Keratinocyte (primary cell): ENCODE measurements around the gene KIAA0825. TPM values are rescaled to one million over a fixed set of nuclear protein-coding genes. Genes with fewer than 3 reads are reported as not detected.

Experiments
- DNase-seq: peaks from one replicate; pipeline ENCODE4 v3.0.0-alpha.2; 2011; ENCODE audit warnings: low read depth, missing footprints, low spot score
- FAIRE-seq: peaks from 2 replicates; lab custom pipeline; 2011; peaks lifted over from hg19 to GRCh38; lab: Jason Lieb, UNC
- H2AFZ ChIP-seq: 2 replicates; pipeline ENCODE4 v1.6.0; 2012; ENCODE audit warnings: low read length, control low read depth, inconsistent platforms; ENCODE audit not compliant: control insufficient read depth
- H3K27ac ChIP-seq: 2 replicates; pipeline ENCODE4 v1.5.1; 2011; ENCODE audit warnings: low read length; ENCODE audit not compliant: control insufficient read depth, insufficient read depth
- H3K27me3 ChIP-seq: 3 replicates; pipeline ENCODE4 v1.6.0; 2011; ENCODE audit warnings: low read length; ENCODE audit not compliant: control insufficient read depth, insufficient read depth; ENCODE audit errors: extremely low read depth
- H3K36me3 ChIP-seq, 2 experiments: 2 replicates in 1 of 2; 3 replicates in 1 of 2; pipeline ENCODE4 v1.5.1; 2011; ENCODE audit warnings: low read length in 2 of 2, mild to moderate bottlenecking in 1 of 2; ENCODE audit not compliant: control insufficient read depth in 2 of 2, insufficient read depth in 2 of 2; ENCODE audit errors: extremely low read depth in 1 of 2
- H3K4me1 ChIP-seq: 3 replicates; pipeline ENCODE4 v1.5.1; 2011; ENCODE audit warnings: low read length; ENCODE audit not compliant: control insufficient read depth, insufficient read depth; ENCODE audit errors: extremely low read depth
- H3K4me2 ChIP-seq: 3 replicates; pipeline ENCODE4 v1.6.0; 2011; ENCODE audit warnings: low read depth, low read length; ENCODE audit not compliant: control insufficient read depth, insufficient read depth; ENCODE audit errors: extremely low read depth
- H3K4me3 ChIP-seq, 3 experiments: fragments of 200-600 bp in 1 of 3; sonication (generic) in 1 of 3; 2 replicates in 2 of 3; 3 replicates in 1 of 3; pipeline ENCODE4 v1.5.1; 2011 to 2016; ENCODE audit warnings: low read length in 3 of 3, mild to moderate bottlenecking in 3 of 3, control low read depth in 2 of 3, inconsistent platforms in 1 of 3, low read depth in 1 of 3, mixed read lengths in 1 of 3, mixed run types in 1 of 3, moderate library complexity in 1 of 3; ENCODE audit not compliant: control insufficient read depth in 2 of 3, insufficient read depth in 2 of 3; ENCODE audit errors: extremely low read depth in 1 of 3
- H3K79me2 ChIP-seq: 2 replicates; pipeline ENCODE4 v1.6.0; 2012; ENCODE audit warnings: low read length; ENCODE audit not compliant: control insufficient read depth, insufficient read depth
- H3K9ac ChIP-seq: 3 replicates; pipeline ENCODE4 v1.6.0; 2011; ENCODE audit warnings: low read length; ENCODE audit not compliant: control insufficient read depth, insufficient read depth; ENCODE audit errors: extremely low read depth
- H3K9me1 ChIP-seq: 3 replicates; pipeline ENCODE4 v1.6.0; 2011; ENCODE audit warnings: low read length; ENCODE audit not compliant: control insufficient read depth, insufficient read depth; ENCODE audit errors: extremely low read depth
- H3K9me3 ChIP-seq: 2 replicates; pipeline ENCODE4 v1.5.1; 2012; ENCODE audit warnings: low read depth, low read length; ENCODE audit not compliant: control insufficient read depth
- H4K20me1 ChIP-seq: 3 replicates; pipeline ENCODE4 v1.6.0; 2011; ENCODE audit warnings: low read length; ENCODE audit not compliant: control insufficient read depth, insufficient read depth; ENCODE audit errors: extremely low read depth
- CTCF ChIP-seq, 3 experiments: IDR thresholded peaks in 1 of 3; conservative IDR thresholded peaks in 1 of 3; optimal IDR thresholded peaks in 1 of 3; 2 replicates in 2 of 3; 3 replicates in 1 of 3; pipeline versions ENCODE3 to v1.5.1; 2011; ENCODE audit warnings: low read length in 3 of 3, mild to moderate bottlenecking in 3 of 3, moderate library complexity in 2 of 3, control low read depth in 1 of 3, inconsistent platforms in 1 of 3; ENCODE audit not compliant: insufficient read depth in 2 of 3; ENCODE audit errors: extremely low read depth in 1 of 3
- EZH2 ChIP-seq: IDR thresholded peaks from one replicate; pipeline ENCODE4 v1.6.1; 2012; ENCODE audit warnings: inconsistent platforms, mild to moderate bottlenecking, low read length, moderate library complexity
- dilution Hi-C: fragments of 300-500 bp; cut with MboI; formaldehyde crosslinking; loops from one replicate; pipeline ENCODE4 v1.7.0; 2020; ENCODE audit warnings: low sequenced_read_pairs; ENCODE audit not compliant: extremely low pct_ligation_motif_present
- polyA plus RNA-seq, 5 experiments: library from polyadenylated mRNA; depleted of rRNA in 3 of 5; stranded (reverse) in 3 of 5; stranded (forward) in 1 of 5; unstranded in 1 of 5; fragments of >200 nt; gene quantifications; 1 replicate in 1 of 5; 2 replicates in 3 of 5; 3 replicates in 1 of 5; pipeline versions ENCODE4 v1.2.1 to v1.2.3, GENCODE V29; 2011 to 2012; ENCODE audit warnings: missing spikeins in 2 of 5, low read depth in 1 of 5, low replicate concordance in 1 of 5

The KIAA0825 gene
- polyA plus RNA-seq, 1 donor (not counting 4 experiments of a cell fraction or from before 2014, with no cell fraction given) = 1.2 TPM

- TF ChIP-seq CTCF (optimal IDR thresholded peaks at IDR 0.05 in 1 of 3, IDR thresholded peaks at IDR 0.05 in 1 of 3, conservative IDR thresholded peaks at IDR 0.05 in 1 of 3; ENCODE audit: extremely low read depth in 1 of 3, insufficient read depth in 2 of 3, low read length in 3 of 3) = no peak
- no peak for TF ChIP-seq EZH2
- Histone ChIP-seq H3K27ac (no peak overlapping the region), H3K36me3 (no peaks in the 10 kb centered on the region), H2AFZ (no peak overlapping the region), H4K20me1 (no peaks in the 10 kb centered on the region), H3K9me1 (no peaks in the 10 kb centered on the region), H3K9me3 (no peaks in the 10 kb centered on the region), H3K4me1 (no peaks in the 10 kb centered on the region), H3K79me2 (no peaks in the 10 kb centered on the region), H3K4me2 (no peak overlapping the region), H3K4me3 (no peak overlapping the region), H3K9ac (no peak overlapping the region), H3K27me3 (no peaks in the 10 kb centered on the region)
- no peak for FAIRE-seq
- dilution Hi-C loops = no loop called here
- DNase-seq = no peak
These were observed 157.3 kb downstream of the KIAA0825 start for GRCh38 chr5:94461131-94461530.

- Histone ChIP-seq H3K9ac (no peak overlapping the region), H3K4me2 (no peak overlapping the region), H4K20me1 (no peaks in the 10 kb centered on the region), H3K36me3 (no peaks in the 10 kb centered on the region), H3K79me2 (no peaks in the 10 kb centered on the region), H3K27ac (no peak overlapping the region), H2AFZ (no peak overlapping the region), H3K27me3 (no peaks in the 10 kb centered on the region), H3K9me1 (no peaks in the 10 kb centered on the region), H3K9me3 (no peaks in the 10 kb centered on the region), H3K4me3 (no peak overlapping the region), H3K4me1 (no peaks in the 10 kb centered on the region)
- TF ChIP-seq CTCF (optimal IDR thresholded peaks at IDR 0.05 in 1 of 3, IDR thresholded peaks at IDR 0.05 in 1 of 3, conservative IDR thresholded peaks at IDR 0.05 in 1 of 3; ENCODE audit: extremely low read depth in 1 of 3, insufficient read depth in 2 of 3, low read length in 3 of 3) = no peak
- no peak for TF ChIP-seq EZH2
- DNase-seq = no peak
- no peak for FAIRE-seq
- dilution Hi-C loops = no loop called here
These were observed 158.5 kb downstream of the KIAA0825 start for GRCh38 chr5:94459915-94460314.
